Measurements from ENCODE around the gene SSBP2.
A peak's percentile ranks its signal among the peaks of the same experiment; 100 is the strongest.
"Not testable (repeated sequence)": the region's sequence is repeated elsewhere in the genome, so short reads cannot be mapped to it uniquely, and the experiment has no call there.

SSBP2 gene

GRCh38 chr5:81418606-81419005 is 332.3 kb downstream of the SSBP2 start:
- DNase-seq (ENCODE audit: low read depth in 2 of 2): no peak
- TF ChIP-seq, protein P1, sequence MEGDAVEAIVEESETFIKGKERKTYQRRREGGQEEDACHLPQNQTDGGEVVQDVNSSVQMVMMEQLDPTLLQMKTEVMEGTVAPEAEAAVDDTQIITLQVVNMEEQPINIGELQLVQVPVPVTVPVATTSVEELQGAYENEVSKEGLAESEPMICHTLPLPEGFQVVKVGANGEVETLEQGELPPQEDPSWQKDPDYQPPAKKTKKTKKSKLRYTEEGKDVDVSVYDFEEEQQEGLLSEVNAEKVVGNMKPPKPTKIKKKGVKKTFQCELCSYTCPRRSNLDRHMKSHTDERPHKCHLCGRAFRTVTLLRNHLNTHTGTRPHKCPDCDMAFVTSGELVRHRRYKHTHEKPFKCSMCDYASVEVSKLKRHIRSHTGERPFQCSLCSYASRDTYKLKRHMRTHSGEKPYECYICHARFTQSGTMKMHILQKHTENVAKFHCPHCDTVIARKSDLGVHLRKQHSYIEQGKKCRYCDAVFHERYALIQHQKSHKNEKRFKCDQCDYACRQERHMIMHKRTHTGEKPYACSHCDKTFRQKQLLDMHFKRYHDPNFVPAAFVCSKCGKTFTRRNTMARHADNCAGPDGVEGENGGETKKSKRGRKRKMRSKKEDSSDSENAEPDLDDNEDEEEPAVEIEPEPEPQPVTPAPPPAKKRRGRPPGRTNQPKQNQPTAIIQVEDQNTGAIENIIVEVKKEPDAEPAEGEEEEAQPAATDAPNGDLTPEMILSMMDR (IDR thresholded peaks at IDR 0.05; ENCODE audit: low read depth, low read length): no peak
- H3K4me3 ChIP-seq (replicated peaks in 1 of 2; ENCODE audit: low read depth in 2 of 2, low read length in 2 of 2): no peak overlapping the region

DNA sequence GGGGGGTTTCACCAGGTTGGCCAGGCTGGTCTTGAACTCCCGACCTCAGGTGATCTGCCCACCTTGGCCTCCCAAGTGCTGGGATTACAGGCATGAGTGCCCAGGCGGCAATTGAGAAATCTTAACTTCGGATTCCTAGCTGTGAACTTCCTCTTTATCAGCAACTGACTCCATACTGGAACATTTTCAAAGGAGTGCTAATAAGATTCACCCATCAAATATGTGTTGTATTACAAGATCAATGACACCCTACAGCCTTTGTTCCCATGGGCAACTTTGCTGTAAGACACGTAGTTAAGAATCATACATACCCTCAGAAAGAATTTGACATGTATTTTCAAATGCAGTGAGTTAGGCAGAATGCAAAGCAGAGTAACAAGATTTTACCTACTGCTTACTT is 333.8 kb downstream of the SSBP2 start:
- H3K4me3 ChIP-seq (replicated peaks in 1 of 2; ENCODE audit: low read depth in 2 of 2, low read length in 2 of 2): no peak overlapping the region
- TF ChIP-seq, protein P1 (IDR thresholded peaks at IDR 0.05; ENCODE audit: low read depth, low read length): no peak
- peak in 1 of 2 donors; percentile 40 for DNase-seq (ENCODE audit: low read depth in 2 of 2)

- TF ChIP-seq, protein P1 (IDR thresholded peaks at IDR 0.05; ENCODE audit: low read depth, low read length): no peak
- DNase-seq (ENCODE audit: low read depth in 2 of 2): peak in 1 of 2 donors; percentile 15
- no peak overlapping the region for H3K4me3 ChIP-seq (replicated peaks in 1 of 2; ENCODE audit: low read depth in 2 of 2, low read length in 2 of 2)
Measured at GRCh38 chr5:81409896-81410295, 341.0 kb downstream of the SSBP2 start.

DNA sequence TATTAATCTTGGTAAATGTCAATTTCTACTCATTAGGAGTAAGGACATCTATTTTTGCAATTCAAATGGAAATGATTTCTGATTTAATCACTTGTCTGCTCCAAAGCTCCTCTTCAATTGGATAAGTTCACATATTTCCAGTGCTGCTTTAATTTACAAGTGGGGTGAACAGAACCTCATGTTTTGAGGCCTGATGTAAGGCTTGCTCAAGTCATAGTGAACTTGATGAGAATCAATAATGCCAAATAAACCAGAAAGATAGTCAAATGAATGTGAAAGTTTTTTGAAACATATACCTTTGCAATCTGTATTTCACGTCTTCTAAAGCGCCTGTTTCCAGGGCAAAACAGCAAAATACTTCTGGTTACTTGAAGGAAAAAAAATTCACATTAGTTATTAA is 341.5 kb downstream of the SSBP2 start:
- TF ChIP-seq, protein P1 (IDR thresholded peaks at IDR 0.05; ENCODE audit: low read depth, low read length): no peak
- no peak overlapping the region for H3K4me3 ChIP-seq (replicated peaks in 1 of 2; ENCODE audit: low read depth in 2 of 2, low read length in 2 of 2)
- DNase-seq (ENCODE audit: low read depth in 2 of 2): no peak

DNA sequence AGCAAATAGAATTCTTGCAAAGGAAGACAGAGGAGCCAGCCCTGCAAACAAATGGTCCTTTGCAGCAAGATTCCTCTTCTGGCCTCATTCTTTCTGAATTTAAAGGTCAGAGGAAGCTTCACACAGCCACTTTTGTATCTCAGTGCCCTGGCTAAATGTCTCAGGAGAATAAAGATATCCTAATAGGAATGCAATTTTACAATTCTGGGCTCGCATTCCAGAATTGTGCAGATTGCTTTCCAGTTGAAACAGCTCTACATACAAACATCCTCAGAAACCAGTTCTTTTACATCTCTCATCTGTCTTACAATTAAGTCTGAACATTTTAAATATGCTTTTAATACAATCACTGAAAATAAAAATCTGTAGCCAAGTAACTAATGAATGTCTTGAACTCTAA is 342.4 kb downstream of the SSBP2 start:
- TF ChIP-seq, protein P1 (IDR thresholded peaks at IDR 0.05; ENCODE audit: low read depth, low read length): no peak
- no peak overlapping the region for H3K4me3 ChIP-seq (replicated peaks in 1 of 2; ENCODE audit: low read depth in 2 of 2, low read length in 2 of 2)
- peak in 1 of 2 donors; percentile 47 for DNase-seq (ENCODE audit: low read depth in 2 of 2)

GRCh38 chr5:81407811-81408210 is 343.1 kb downstream of the SSBP2 start:
- DNase-seq (ENCODE audit: low read depth in 2 of 2); H3K4me3 ChIP-seq (replicated peaks in 1 of 2; ENCODE audit: low read depth in 2 of 2, low read length in 2 of 2): not testable (repeated sequence)

- DNase-seq (ENCODE audit: low read depth in 2 of 2): no peak
- H3K4me3 ChIP-seq (replicated peaks in 1 of 2; ENCODE audit: low read depth in 2 of 2, low read length in 2 of 2): no peak overlapping the region
- TF ChIP-seq, protein P1 (IDR thresholded peaks at IDR 0.05; ENCODE audit: low read depth, low read length): no peak
Measured at GRCh38 chr5:81405126-81405891, 345.6 kb downstream of the SSBP2 start.

All from cardiac fibroblast (primary cell).